Measurements from ENCODE around the gene AICDA. TPM values are rescaled to one million over a fixed set of nuclear protein-coding genes. Genes with fewer than 3 reads are reported as not detected.

The AICDA gene
- total and polyA plus RNA-seq, 12 donors = not detected

DNA sequence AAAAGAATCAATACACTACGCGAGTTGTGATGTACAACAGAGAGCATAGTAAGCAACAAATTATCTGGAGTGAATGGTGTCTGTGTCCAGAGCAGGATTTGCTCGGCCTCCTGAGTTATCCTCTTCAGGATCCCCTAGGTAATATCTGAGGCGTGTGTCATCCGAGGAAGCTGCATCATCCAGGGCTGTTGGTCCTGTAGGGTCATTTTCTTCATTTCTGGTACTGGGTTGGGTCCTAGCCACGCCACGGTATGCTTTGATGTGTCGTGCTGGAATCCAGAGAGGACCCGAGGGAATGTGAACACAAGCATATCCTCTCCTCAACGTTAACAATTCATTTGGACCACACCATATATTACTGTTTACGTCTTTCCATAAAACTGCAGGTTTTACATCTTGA is 53.0 kb downstream of the AICDA start:
- no peak for TF ChIP-seq POLR2A (IDR thresholded peaks at IDR 0.05)
- TF ChIP-seq, protein P1, sequence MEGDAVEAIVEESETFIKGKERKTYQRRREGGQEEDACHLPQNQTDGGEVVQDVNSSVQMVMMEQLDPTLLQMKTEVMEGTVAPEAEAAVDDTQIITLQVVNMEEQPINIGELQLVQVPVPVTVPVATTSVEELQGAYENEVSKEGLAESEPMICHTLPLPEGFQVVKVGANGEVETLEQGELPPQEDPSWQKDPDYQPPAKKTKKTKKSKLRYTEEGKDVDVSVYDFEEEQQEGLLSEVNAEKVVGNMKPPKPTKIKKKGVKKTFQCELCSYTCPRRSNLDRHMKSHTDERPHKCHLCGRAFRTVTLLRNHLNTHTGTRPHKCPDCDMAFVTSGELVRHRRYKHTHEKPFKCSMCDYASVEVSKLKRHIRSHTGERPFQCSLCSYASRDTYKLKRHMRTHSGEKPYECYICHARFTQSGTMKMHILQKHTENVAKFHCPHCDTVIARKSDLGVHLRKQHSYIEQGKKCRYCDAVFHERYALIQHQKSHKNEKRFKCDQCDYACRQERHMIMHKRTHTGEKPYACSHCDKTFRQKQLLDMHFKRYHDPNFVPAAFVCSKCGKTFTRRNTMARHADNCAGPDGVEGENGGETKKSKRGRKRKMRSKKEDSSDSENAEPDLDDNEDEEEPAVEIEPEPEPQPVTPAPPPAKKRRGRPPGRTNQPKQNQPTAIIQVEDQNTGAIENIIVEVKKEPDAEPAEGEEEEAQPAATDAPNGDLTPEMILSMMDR (IDR thresholded peaks at IDR 0.05) = no peak
- intact Hi-C loops (cut with DNase I) = no loop called here
- DNase-seq = no peak
- no peaks in the 10 kb centered on the region for H3K4me1 ChIP-seq (replicated peaks in 1 of 2)
- 71 to 80% (median 74%) methylated on average over 11 of the region's 11 CpGs for WGBS, 4 donors
- no peaks in the 10 kb centered on the region for H3K36me3 ChIP-seq (replicated peaks in 1 of 2)
- no peaks in the 10 kb centered on the region for H3K27me3 ChIP-seq
- H3K27ac ChIP-seq = no peak overlapping the region
- H3K9me3 ChIP-seq (replicated peaks in 1 of 3) = no peaks in the 10 kb centered on the region
- H3K4me3 ChIP-seq = no peak overlapping the region

- no peaks in the 10 kb centered on the region for H3K36me3 ChIP-seq (replicated peaks in 1 of 2)
- H3K4me3 ChIP-seq = no peak overlapping the region
- no peak for DNase-seq
- H3K27ac ChIP-seq = no peak overlapping the region
- peaks cover 0 to 4% (median 0%) of the 10 kb centered on the region in 3 donors for H3K9me3 ChIP-seq (replicated peaks in 1 of 3)
- intact Hi-C loops (cut with DNase I) = no loop called here
- H3K4me1 ChIP-seq (replicated peaks in 1 of 2) = no peaks in the 10 kb centered on the region
- no peak for TF ChIP-seq POLR2A (IDR thresholded peaks at IDR 0.05)
- TF ChIP-seq, protein P1 (IDR thresholded peaks at IDR 0.05) = no peak
- 64 to 75% (median 71%) methylated on average over 2 of the region's 2 CpGs for WGBS, 4 donors
- no peaks in the 10 kb centered on the region for H3K27me3 ChIP-seq
These were observed 56.0 kb downstream of the AICDA start for GRCh38 chr12:8556531-8557097.

DNA sequence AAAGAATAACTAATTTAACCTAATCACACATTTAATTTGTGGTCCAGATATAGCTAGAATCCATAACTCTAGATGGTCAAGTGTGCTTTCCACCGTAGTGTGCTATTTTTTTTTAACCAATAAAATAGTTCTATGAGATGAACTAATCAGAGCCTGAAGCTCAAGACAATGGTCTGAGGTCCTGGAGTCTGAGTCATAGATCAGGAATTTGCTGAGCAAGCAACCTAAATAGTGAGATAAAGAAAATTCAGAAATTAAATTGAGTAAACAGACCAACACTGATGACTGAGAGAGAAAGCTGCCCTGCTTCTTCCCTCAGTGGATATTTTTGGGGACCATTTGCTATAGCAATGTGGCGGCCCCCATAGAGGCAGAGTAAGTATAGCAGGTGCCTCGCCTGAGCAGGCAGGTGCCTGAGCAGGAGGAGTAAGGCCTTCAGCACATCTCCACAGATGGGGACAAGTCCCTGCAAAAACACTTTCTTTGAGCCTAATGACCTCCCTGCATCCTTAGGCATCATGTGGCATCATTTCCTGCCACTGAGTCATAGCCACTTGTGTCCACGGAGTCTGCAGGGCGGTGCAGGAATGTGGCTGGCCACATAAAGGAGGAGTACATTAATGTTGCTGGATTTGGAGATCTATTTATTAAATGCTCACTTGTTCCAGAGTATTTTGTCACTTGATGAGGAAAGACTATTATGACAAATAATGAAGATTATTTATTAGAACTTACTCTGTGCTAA is 58.0 kb downstream of the AICDA start:
- Histone ChIP-seq H3K27ac (no peak overlapping the region), H3K36me3 (replicated peaks in 1 of 2) (no peaks in the 10 kb centered on the region), H3K4me1 (replicated peaks in 1 of 2) (no peaks in the 10 kb centered on the region), H3K4me3 (no peak overlapping the region), H3K27me3 (no peaks in the 10 kb centered on the region), H3K9me3 (replicated peaks in 1 of 3) (peaks cover 0 to 4% (median 0%) of the 10 kb centered on the region in 3 donors)
- intact Hi-C loops (cut with DNase I) = no loop called here
- no peak for TF ChIP-seq POLR2A (IDR thresholded peaks at IDR 0.05)
- TF ChIP-seq, protein P1 (IDR thresholded peaks at IDR 0.05) = no peak
- 81 to 88% (median 87%) methylated on average over 5 of the region's 5 CpGs for WGBS, 4 donors
- DNase-seq = no peak

- TF ChIP-seq, protein P1 (IDR thresholded peaks at IDR 0.05) = no peak
- no peak for TF ChIP-seq POLR2A (IDR thresholded peaks at IDR 0.05)
- no peak overlapping the region for H3K4me3 ChIP-seq
- no peaks in the 10 kb centered on the region for H3K36me3 ChIP-seq (replicated peaks in 1 of 2)
- no peak for DNase-seq
- peaks cover 0 to 4% (median 0%) of the 10 kb centered on the region in 3 donors for H3K9me3 ChIP-seq (replicated peaks in 1 of 3)
- intact Hi-C loops (cut with DNase I) = no loop called here
- no peaks in the 10 kb centered on the region for H3K4me1 ChIP-seq (replicated peaks in 1 of 2)
- 57 to 63% (median 61%) methylated on average over 6 of the region's 6 CpGs for WGBS, 4 donors
- no peak overlapping the region for H3K27ac ChIP-seq
- H3K27me3 ChIP-seq = no peaks in the 10 kb centered on the region
These were observed 59.5 kb downstream of the AICDA start for GRCh38 chr12:8553088-8553627.

Small RNA genes lying within 50 kb of the gene (small RNA-seq; reads per million reads assigned to genes)
- 0 reads per million in 2 donors for gene RF00019
- 0 reads per million in 2 donors for gene RF00564

Other genes with a start within 250 kb of the AICDA start
- under 1 TPM in 1 of 9 donors, not detected in 8; 0.06 TPM for gene CLEC6A, start 156.9 kb downstream of the AICDA start, total RNA-seq
- gene CLEC6A, start 156.9 kb downstream of the AICDA start, polyA plus RNA-seq = not detected
- under 1 TPM in 3 of 9 donors, not detected in 6; 0.11 to 0.47 (median 0.16) TPM for gene CLEC4D, start 99.4 kb downstream of the AICDA start, total RNA-seq
- under 1 TPM in 1 of 3 donors, not detected in 2; 0.22 TPM for gene CLEC4D, start 99.4 kb downstream of the AICDA start, polyA plus RNA-seq
- 1 to 10 TPM in 6 of 9 donors, under 1 TPM in 3; 0.30 to 6.4 (median 1.3) TPM for gene CLEC4E, start 72.0 kb downstream of the AICDA start, total RNA-seq
- gene CLEC4E, start 72.0 kb downstream of the AICDA start, polyA plus RNA-seq = 1 to 10 TPM; 1.5 to 6.1 (median 1.8) TPM
- gene MFAP5, start 50.0 kb upstream of the AICDA start, total RNA-seq = 10 to 100 TPM in 6 of 9 donors, 1 to 10 TPM in 2, under 1 TPM in 1; 0.68 to 39.3 (median 11.8) TPM
- 10 to 100 TPM; 16.5 to 65.3 (median 22.8) TPM for gene MFAP5, start 50.0 kb upstream of the AICDA start, polyA plus RNA-seq
- 10 to 100 TPM; 10.0 to 53.4 (median 21.3) TPM for gene RIMKLB, start 85.1 kb upstream of the AICDA start, total RNA-seq
- 100 to 1,000 TPM in 1 of 3 donors, 10 to 100 TPM in 2; 19.3 to 225 (median 50.1) TPM for gene RIMKLB, start 85.1 kb upstream of the AICDA start, polyA plus RNA-seq
- 1 to 10 TPM in 1 of 9 donors, under 1 TPM in 1, not detected in 7; 0.15 to 1.4 TPM for gene A2ML1, start 209.8 kb upstream of the AICDA start, total RNA-seq
- under 1 TPM in 2 of 3 donors, not detected in 1; 0.08 to 0.13 TPM for gene A2ML1, start 209.8 kb upstream of the AICDA start, polyA plus RNA-seq